KMS-11 (cell line): ENCODE measurements around the gene PCP2.

Experiments
- H2AFZ ChIP-seq: fragments of 200-600 bp; sonication (generic); 2 replicates; pipeline ENCODE4 v1.6.1; 2016; ENCODE audit warnings: antibody characterized with exemption, mixed run types, low read depth
- H3K27ac ChIP-seq: fragments of 200-600 bp; sonication (generic); 2 replicates; pipeline ENCODE4 v1.6.1; 2016; ENCODE audit warnings: mild to moderate bottlenecking, mixed run types
- H3K27me3 ChIP-seq: fragments of 200-600 bp; sonication (generic); 2 replicates; pipeline ENCODE4 v1.6.1; 2017; ENCODE audit warnings: mild to moderate bottlenecking, low read depth, mixed run types, moderate library complexity; ENCODE audit not compliant: insufficient read depth
- H3K36me3 ChIP-seq: fragments of 200-600 bp; sonication (generic); 2 replicates; pipeline ENCODE4 v1.6.1; 2017; ENCODE audit warnings: mild to moderate bottlenecking, mixed run types; ENCODE audit not compliant: insufficient read depth
- H3K4me1 ChIP-seq: fragments of 200-600 bp; sonication (generic); 2 replicates; pipeline ENCODE4 v1.6.1; 2016; ENCODE audit warnings: mild to moderate bottlenecking, low read depth, mixed run types; ENCODE audit not compliant: poor library complexity, severe bottlenecking
- H3K4me2 ChIP-seq: fragments of 200-600 bp; sonication (generic); 2 replicates; pipeline ENCODE4 v1.7.0; 2016; ENCODE audit warnings: mild to moderate bottlenecking, mixed run types
- H3K4me3 ChIP-seq: fragments of 200-600 bp; sonication (generic); IDR thresholded peaks from 2 replicates; pipeline ENCODE4 v1.6.1; 2017; ENCODE audit warnings: low read depth, low read length, mixed read lengths; ENCODE audit not compliant: insufficient read depth
- H3K79me2 ChIP-seq: fragments of 200-600 bp; sonication (generic); 2 replicates; pipeline ENCODE4 v1.6.1; 2016; ENCODE audit warnings: low read depth, mixed run types; ENCODE audit not compliant: insufficient read depth
- H3K9ac ChIP-seq: fragments of 200-600 bp; sonication (generic); 2 replicates; pipeline ENCODE4 v1.6.1; 2016; ENCODE audit warnings: mild to moderate bottlenecking, mixed run types
- H4K20me1 ChIP-seq: fragments of 200-600 bp; sonication (generic); 2 replicates; pipeline ENCODE4 v1.6.1; 2016; ENCODE audit warnings: mild to moderate bottlenecking, mixed run types; ENCODE audit not compliant: insufficient read depth
- TF ChIP-seq, protein P1 (sequence below): fragments of 200-600 bp; sonication (generic); conservative IDR thresholded peaks from 2 replicates; pipeline ENCODE4 v1.6.1; 2017; ENCODE audit warnings: low read depth, mild to moderate bottlenecking, antibody characterized with exemption, low read length, moderate library complexity, mixed read lengths

Gene PCP2

DNA sequence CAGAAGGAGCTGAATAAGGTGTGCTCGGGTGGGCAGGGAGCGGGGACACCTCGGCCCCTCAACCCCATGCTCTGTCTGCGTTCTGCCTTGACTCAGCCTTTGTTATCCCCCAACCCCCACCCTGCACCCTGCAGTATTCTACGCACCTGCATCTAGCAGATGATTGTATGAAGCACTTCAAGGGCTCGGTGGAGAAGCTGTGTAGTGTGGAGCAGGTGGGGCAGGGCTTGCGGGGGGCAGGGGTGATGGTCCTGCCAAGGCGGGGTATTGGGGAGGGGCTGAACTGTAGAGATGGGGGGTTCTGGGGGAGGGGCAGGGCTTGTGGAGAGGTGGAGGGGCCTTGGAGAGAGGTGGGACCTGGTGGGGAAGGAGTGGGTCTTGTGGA is 9.5 kb upstream of the PCP2 start:
- H3K4me2 ChIP-seq = no peak overlapping the region
- H4K20me1 ChIP-seq = no peaks in the 10 kb centered on the region
- H3K9ac ChIP-seq = no peak overlapping the region
- no peaks in the 10 kb centered on the region for H3K4me1 ChIP-seq
- H3K27ac ChIP-seq = no peak overlapping the region
- no peaks in the 10 kb centered on the region for H3K27me3 ChIP-seq
- H3K36me3 ChIP-seq = no peaks in the 10 kb centered on the region
- H2AFZ ChIP-seq = no peak overlapping the region
- H3K79me2 ChIP-seq = no peaks in the 10 kb centered on the region
- H3K4me3 ChIP-seq = no peak overlapping the region
- TF ChIP-seq, protein P1, sequence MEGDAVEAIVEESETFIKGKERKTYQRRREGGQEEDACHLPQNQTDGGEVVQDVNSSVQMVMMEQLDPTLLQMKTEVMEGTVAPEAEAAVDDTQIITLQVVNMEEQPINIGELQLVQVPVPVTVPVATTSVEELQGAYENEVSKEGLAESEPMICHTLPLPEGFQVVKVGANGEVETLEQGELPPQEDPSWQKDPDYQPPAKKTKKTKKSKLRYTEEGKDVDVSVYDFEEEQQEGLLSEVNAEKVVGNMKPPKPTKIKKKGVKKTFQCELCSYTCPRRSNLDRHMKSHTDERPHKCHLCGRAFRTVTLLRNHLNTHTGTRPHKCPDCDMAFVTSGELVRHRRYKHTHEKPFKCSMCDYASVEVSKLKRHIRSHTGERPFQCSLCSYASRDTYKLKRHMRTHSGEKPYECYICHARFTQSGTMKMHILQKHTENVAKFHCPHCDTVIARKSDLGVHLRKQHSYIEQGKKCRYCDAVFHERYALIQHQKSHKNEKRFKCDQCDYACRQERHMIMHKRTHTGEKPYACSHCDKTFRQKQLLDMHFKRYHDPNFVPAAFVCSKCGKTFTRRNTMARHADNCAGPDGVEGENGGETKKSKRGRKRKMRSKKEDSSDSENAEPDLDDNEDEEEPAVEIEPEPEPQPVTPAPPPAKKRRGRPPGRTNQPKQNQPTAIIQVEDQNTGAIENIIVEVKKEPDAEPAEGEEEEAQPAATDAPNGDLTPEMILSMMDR = no peak

DNA sequence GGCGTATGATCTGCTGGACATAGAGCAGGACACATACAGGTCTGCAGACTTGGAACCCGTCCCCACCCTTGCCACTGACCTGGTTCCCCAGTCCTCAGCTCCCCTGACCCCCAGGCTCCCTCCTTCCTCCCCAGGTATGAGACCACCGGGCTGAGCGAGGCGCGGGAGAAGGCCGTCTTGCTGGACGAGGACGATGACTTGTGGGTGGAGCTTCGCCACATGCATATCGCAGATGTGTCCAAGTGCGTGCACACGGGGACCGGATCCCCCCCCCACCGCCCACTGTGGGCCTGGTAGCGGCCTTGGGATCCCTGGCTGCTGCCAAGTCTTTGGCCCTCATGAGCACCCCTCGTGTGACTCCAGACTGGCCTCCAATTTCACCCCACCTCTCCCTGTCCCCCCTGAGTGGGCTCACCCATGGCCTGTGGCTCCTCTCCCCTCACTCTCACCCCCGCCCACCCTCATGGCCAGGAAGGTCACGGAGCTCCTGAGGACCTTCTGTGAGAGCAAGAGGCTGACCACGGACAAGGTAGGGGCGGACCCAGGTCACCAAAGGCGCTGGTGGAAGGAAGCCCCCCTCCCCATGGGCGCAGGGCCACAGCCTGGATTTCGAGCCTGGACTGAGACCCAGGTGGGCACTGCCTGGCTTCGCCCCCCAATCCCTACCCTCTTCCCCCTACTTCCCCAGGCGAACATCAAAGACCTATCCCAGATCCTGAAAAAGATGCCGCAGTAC is 8.9 kb upstream of the PCP2 start:
- TF ChIP-seq, protein P1 = no peak
- Histone ChIP-seq H3K36me3 (no peaks in the 10 kb centered on the region), H3K4me2 (no peak overlapping the region)

DNA sequence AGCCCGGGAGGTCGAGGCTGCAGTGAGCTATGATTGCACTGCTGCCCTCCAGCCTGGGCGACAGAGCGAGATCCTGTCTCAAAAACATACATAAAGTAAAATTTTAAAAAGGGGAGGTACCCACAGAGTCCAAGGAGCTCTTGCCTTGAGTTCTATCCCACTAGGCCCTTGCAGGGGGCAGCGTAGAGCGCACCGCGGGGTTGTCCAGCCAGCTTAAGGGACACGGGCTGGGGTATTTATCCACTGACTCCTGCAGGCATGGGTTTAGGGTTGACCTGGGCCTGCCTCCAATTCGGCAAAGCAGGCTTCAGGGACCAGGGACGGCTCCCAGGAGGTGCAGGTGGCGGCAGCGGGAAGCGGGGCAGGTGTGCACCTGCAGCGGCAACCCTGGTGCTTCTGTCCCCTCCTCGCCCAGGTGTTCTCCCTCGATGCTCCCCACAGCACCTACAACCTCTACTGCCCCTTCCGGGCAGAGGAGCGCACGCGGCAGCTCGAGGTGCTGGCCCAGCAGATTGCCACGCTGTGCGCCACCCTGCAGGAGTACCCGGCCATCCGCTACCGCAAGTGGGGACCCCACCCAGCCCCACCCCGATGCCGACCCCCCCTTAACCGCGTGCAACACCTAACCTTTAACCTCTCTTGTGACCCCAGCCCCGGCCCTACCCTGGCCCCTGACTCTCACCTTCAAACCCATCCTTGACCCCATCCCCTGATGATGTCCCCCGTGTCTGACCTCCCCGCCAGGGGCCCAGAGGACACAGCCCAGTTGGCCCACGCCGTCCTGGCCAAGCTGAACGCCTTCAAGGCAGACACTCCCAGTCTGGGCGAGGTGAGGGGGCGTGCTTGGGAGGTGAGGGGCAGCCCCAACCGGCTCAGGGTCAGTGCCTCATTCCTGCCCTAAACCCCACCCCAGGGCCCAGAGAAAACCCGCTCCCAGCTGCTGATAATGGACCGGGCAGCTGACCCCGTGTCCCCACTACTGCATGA is 8.1 kb upstream of the PCP2 start:
- Histone ChIP-seq H2AFZ (no peak overlapping the region), H4K20me1 (no peaks in the 10 kb centered on the region), H3K4me3 (no peak overlapping the region), H3K27ac (no peak overlapping the region), H3K4me1 (peaks cover 2% of the 10 kb centered on the region), H3K36me3 (no peaks in the 10 kb centered on the region), H3K79me2 (no peaks in the 10 kb centered on the region), H3K27me3 (no peaks in the 10 kb centered on the region), H3K4me2 (no peak overlapping the region), H3K9ac (no peak overlapping the region)
- TF ChIP-seq, protein P1 = no peak

More for the DNA sequence above, 8.9 kb upstream of the PCP2 start:
- Histone ChIP-seq H4K20me1 (no peaks in the 10 kb centered on the region), H3K79me2 (no peaks in the 10 kb centered on the region), H3K27ac (no peak overlapping the region), H3K4me1 (no peaks in the 10 kb centered on the region), H3K27me3 (no peaks in the 10 kb centered on the region), H2AFZ (no peak overlapping the region), H3K9ac (no peak overlapping the region), H3K4me3 (no peak overlapping the region)

DNA sequence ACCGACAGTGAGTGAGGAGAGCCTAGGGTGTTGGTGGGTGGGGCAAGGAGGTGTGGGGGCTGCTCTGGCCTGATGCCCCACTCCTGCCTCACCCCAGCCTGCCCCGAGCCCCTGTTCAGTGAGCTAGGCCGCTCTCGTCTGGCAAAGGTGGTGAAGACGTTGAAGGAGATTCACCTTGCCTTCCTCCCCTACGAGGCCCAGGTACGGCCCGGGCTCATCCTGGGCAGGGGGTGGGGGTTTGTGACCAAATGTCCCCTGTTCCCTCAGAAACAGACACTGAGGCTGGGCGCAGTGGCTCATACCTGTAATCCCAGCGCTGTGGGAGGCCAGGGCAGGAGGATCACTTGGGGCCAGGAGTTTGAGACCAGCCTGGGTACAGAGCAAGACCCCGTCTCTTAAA is 7.3 kb upstream of the PCP2 start:
- Histone ChIP-seq H3K9ac (no peak overlapping the region), H2AFZ (no peak overlapping the region), H3K36me3 (no peaks in the 10 kb centered on the region), H4K20me1 (no peaks in the 10 kb centered on the region), H3K79me2 (no peaks in the 10 kb centered on the region), H3K27me3 (no peaks in the 10 kb centered on the region), H3K4me3 (no peak overlapping the region), H3K27ac (no peak overlapping the region), H3K4me1 (peaks cover 4% of the 10 kb centered on the region), H3K4me2 (no peak overlapping the region)
- TF ChIP-seq, protein P1 = no peak
